DOHH2 (cell line): ENCODE results near the gene TWSG1.

Experiments used
- H3F3A ChIP-seq: fragments of 200-600 bp; sonication (generic), shearing (Covaris generic); 2 replicates; pipeline ENCODE4 v1.6.0; 2016; ENCODE audit warnings: antibody characterized with exemption, mild to moderate bottlenecking; ENCODE audit not compliant: control insufficient read depth, insufficient read depth
- H3K27ac ChIP-seq: fragments of 200-600 bp; sonication (generic); 2 replicates; pipeline ENCODE4 v1.5.1; 2014; ENCODE audit warnings: low read depth, mild to moderate bottlenecking, low read length, moderate library complexity
- H3K27me3 ChIP-seq: fragments of 200-600 bp; sonication (generic); 2 replicates; pipeline ENCODE4 v1.6.1; 2014; ENCODE audit warnings: mild to moderate bottlenecking, low read length, mixed read lengths; ENCODE audit not compliant: control insufficient read depth
- H3K36me3 ChIP-seq: fragments of 200-600 bp; sonication (generic); 2 replicates; pipeline ENCODE4 v1.6.1; 2014; ENCODE audit warnings: mild to moderate bottlenecking, low read length, moderate library complexity, mixed read lengths; ENCODE audit not compliant: control insufficient read depth
- H3K4me1 ChIP-seq: fragments of 200-600 bp; sonication (generic); 2 replicates; pipeline ENCODE4 v1.6.1; 2014; ENCODE audit warnings: mild to moderate bottlenecking, low read length, mixed read lengths; ENCODE audit not compliant: control insufficient read depth
- H3K4me2 ChIP-seq: fragments of 200-600 bp; sonication (generic); 2 replicates; pipeline ENCODE4 v1.6.0; 2014; ENCODE audit warnings: mild to moderate bottlenecking, low read length, moderate library complexity
- H3K4me3 ChIP-seq: fragments of 200-600 bp; sonication (generic); 2 replicates; pipeline ENCODE4 v1.5.1; 2014; ENCODE audit warnings: mild to moderate bottlenecking, low read length, mixed read lengths
- H3K79me2 ChIP-seq: fragments of 200-600 bp; sonication (generic); 2 replicates; pipeline ENCODE4 v1.6.1; 2014; ENCODE audit warnings: mild to moderate bottlenecking, low read length, mixed read lengths; ENCODE audit not compliant: control insufficient read depth
- H3K9me2 ChIP-seq: fragments of 200-600 bp; sonication (generic); replicated peaks from 2 replicates; pipeline ENCODE4 v1.6.1; 2014; ENCODE audit warnings: mild to moderate bottlenecking, low read length, mixed read lengths; ENCODE audit not compliant: control insufficient read depth
- H3K9me3 ChIP-seq: fragments of 200-600 bp; sonication (generic); 2 replicates; pipeline ENCODE4 v1.6.1; 2014; ENCODE audit warnings: antibody characterized with exemption, low read length, mixed read lengths; ENCODE audit not compliant: control insufficient read depth, insufficient read depth
- H4K20me1 ChIP-seq: fragments of 200-600 bp; sonication (generic); 2 replicates; pipeline ENCODE4 v1.6.0; 2014; ENCODE audit warnings: low read depth, mild to moderate bottlenecking, antibody characterized with exemption, low read length, moderate library complexity; ENCODE audit not compliant: control insufficient read depth, insufficient read depth
- CTCF ChIP-seq: fragments of 200-600 bp; sonication (generic); IDR thresholded peaks from one replicate; pipeline ENCODE4 v1.5.1; 2014; ENCODE audit warnings: antibody characterized with exemption, mild to moderate bottlenecking, low read depth, low read length; ENCODE audit not compliant: poor library complexity, severe bottlenecking
- EZH2phosphoT487 ChIP-seq: fragments of 200-600 bp; sonication (generic); IDR thresholded peaks from 2 replicates; pipeline ENCODE4 v1.6.1; 2017; ENCODE audit warnings: borderline replicate concordance, mild to moderate bottlenecking, antibody characterized with exemption, low read length, moderate library complexity, mixed read lengths

Gene TWSG1

GRCh38 chr18:9304388-9305070 lies 30.0 kb upstream of the TWSG1 start:
- TF ChIP-seq EZH2phosphoT487 (no peak), CTCF (no peak)
- no peak overlapping the region for H3K27ac ChIP-seq
- peaks cover 6% of the 10 kb centered on the region for H3K9me3 ChIP-seq
- no peak overlapping the region for H3K4me2 ChIP-seq
- no peaks in the 10 kb centered on the region for H3K79me2 ChIP-seq
- H3K36me3 ChIP-seq, result no peaks in the 10 kb centered on the region
- H3K4me1 ChIP-seq, result no peaks in the 10 kb centered on the region
- H3F3A ChIP-seq, result no peaks in the 10 kb centered on the region
- no peaks in the 10 kb centered on the region for H3K9me2 ChIP-seq
- H3K4me3 ChIP-seq, result no peak overlapping the region
- no peaks in the 10 kb centered on the region for H3K27me3 ChIP-seq
- H4K20me1 ChIP-seq, result no peaks in the 10 kb centered on the region

- H3K4me2 ChIP-seq, result no peak overlapping the region
- H3K27me3 ChIP-seq, result 0 out of 2 replicates have a peak, but pooled peaks cover 3% of the 10 kb centered on the region
- H3K27ac ChIP-seq, result no peak overlapping the region
- H3F3A ChIP-seq, result no peaks in the 10 kb centered on the region
- no peaks in the 10 kb centered on the region for H3K36me3 ChIP-seq
- H3K9me3 ChIP-seq, result no peaks in the 10 kb centered on the region
- H3K79me2 ChIP-seq, result no peaks in the 10 kb centered on the region
- H4K20me1 ChIP-seq, result no peaks in the 10 kb centered on the region
- TF ChIP-seq EZH2phosphoT487 (no peak), CTCF (no peak)
- H3K4me1 ChIP-seq, result no peaks in the 10 kb centered on the region
- H3K4me3 ChIP-seq, result no peak overlapping the region
- H3K9me2 ChIP-seq, result no peaks in the 10 kb centered on the region
Measured at GRCh38 chr18:9319333-9319732, 15.2 kb upstream of the TWSG1 start.

- Histone ChIP-seq H3K27me3 (0 out of 2 replicates have a peak, but pooled peaks cover 3% of the 10 kb centered on the region), H4K20me1 (no peaks in the 10 kb centered on the region), H3K4me2 (no peak overlapping the region), H3K4me1 (no peaks in the 10 kb centered on the region), H3K4me3 (no peak overlapping the region), H3K79me2 (no peaks in the 10 kb centered on the region), H3K27ac (no peak overlapping the region), H3K9me2 (no peaks in the 10 kb centered on the region), H3F3A (no peaks in the 10 kb centered on the region), H3K9me3 (no peaks in the 10 kb centered on the region), H3K36me3 (no peaks in the 10 kb centered on the region)
- TF ChIP-seq CTCF (no peak), EZH2phosphoT487 (no peak)
Measured at GRCh38 chr18:9321017-9321452, 13.5 kb upstream of the TWSG1 start.
